Ovary (tissue), 3 donors: ENCODE results near the gene AP3M1.
"Not testable (repeated sequence)": the region's sequence is repeated elsewhere in the genome, so short reads cannot be mapped to it uniquely, and the experiment has no call there.

ENCODE experiments used
- POLR2A ChIP-seq: fragments of 450-650 bp; IDR thresholded peaks from one replicate; pipeline ENCODE4 v1.6.1; 2017; ENCODE audit warnings: antibody characterized with exemption, mild to moderate bottlenecking, moderate library complexity
- TF ChIP-seq, protein P1 (sequence below), 3 donors: fragments of 450-650 bp in 2 of 3; fragments of 200-600 bp in 1 of 3; IDR thresholded peaks; one replicate each; pipeline versions ENCODE4 v1.5.1 to v1.8.0; 2016 to 2022; ENCODE audit warnings: antibody characterized with exemption in 3 of 3, mild to moderate bottlenecking in 1 of 3
- donor health status: DM: no; HTN: no; CAD: no.

DNA sequence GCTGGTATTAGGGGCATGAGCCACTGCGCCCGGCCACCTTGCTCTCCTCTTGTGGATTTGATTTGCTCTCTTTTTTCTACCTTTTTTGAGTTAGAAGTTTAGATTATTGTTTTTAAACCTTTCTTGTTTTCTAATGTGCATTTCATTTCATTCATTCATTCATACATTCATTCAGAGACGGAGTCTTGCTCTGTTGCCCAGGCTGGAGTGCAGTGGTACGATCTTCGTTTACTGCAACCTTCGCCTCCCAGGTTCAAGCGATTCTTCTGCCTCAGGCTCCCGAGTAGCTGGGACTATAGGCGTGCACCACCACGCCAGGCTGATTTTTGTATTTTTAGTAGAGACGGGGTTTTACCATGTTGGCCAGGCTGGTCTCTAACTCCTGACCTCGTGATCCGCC lies 38.0 kb upstream of the AP3M1 start:
- TF ChIP-seq, protein P1, sequence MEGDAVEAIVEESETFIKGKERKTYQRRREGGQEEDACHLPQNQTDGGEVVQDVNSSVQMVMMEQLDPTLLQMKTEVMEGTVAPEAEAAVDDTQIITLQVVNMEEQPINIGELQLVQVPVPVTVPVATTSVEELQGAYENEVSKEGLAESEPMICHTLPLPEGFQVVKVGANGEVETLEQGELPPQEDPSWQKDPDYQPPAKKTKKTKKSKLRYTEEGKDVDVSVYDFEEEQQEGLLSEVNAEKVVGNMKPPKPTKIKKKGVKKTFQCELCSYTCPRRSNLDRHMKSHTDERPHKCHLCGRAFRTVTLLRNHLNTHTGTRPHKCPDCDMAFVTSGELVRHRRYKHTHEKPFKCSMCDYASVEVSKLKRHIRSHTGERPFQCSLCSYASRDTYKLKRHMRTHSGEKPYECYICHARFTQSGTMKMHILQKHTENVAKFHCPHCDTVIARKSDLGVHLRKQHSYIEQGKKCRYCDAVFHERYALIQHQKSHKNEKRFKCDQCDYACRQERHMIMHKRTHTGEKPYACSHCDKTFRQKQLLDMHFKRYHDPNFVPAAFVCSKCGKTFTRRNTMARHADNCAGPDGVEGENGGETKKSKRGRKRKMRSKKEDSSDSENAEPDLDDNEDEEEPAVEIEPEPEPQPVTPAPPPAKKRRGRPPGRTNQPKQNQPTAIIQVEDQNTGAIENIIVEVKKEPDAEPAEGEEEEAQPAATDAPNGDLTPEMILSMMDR (IDR thresholded peaks at IDR 0.05): not testable (repeated sequence)
- TF ChIP-seq POLR2A: not testable (repeated sequence)
